A673 (cell line): Measurements from ENCODE around the gene GMCL2.

ENCODE experiments used
- CTCF ChIP-seq: fragments of 300-800, 200-600 bp; sonication (generic); conservative IDR thresholded peaks from 2 replicates; pipeline ENCODE4 v1.5.1; 2017; ENCODE audit warnings: low read depth, mild to moderate bottlenecking, antibody characterized with exemption, low read length, moderate library complexity, mixed read lengths
- EZH2 ChIP-seq: fragments of 200-600 bp; sonication (generic); IDR thresholded peaks from 2 replicates; pipeline ENCODE4 v1.6.1; 2017; ENCODE audit warnings: borderline replicate concordance, low read depth, mild to moderate bottlenecking, mixed read lengths, antibody characterized with exemption, low read length; ENCODE audit not compliant: poor library complexity, severe bottlenecking

GRCh38 chr5:178225174-178225573, 38.0 kb upstream of the GMCL2 start:
- TF ChIP-seq CTCF: no peak
- no peak for TF ChIP-seq EZH2
